Panc1 (cell line): ENCODE measurements around the gene HCK. TPM values are rescaled to one million over a fixed set of nuclear protein-coding genes. Genes with fewer than 3 reads are reported as not detected.
A peak's percentile ranks its signal among the peaks of the same experiment; 100 is the strongest.
"Not testable (repeated sequence)": the region's sequence is repeated elsewhere in the genome, so short reads cannot be mapped to it uniquely, and the experiment has no call there.

Experiments used
- ATAC-seq: fragments of 200-7000 bp; cut with Tn5 transposase; 2 replicates; pipeline ENCODE4 v1.9.1; 2020; ENCODE audit warnings: mild to moderate bottlenecking, moderate library complexity
- BruUV-seq: library from RNA; stranded (reverse); fragments of 400-500 nt; replicated peaks from 2 replicates; lab custom pipeline; 2021; lab: Mats Ljungman, UMichigan
- CTCF ChIA-PET: fragments of 300-600 bp; sonication (Branson Sonifier 250); formaldehyde crosslinking; loops from one replicate; lab custom pipeline; 2022; ENCODE audit warnings: antibody characterized with exemption; lab: Charles Lee
- POLR2A ChIA-PET: fragments of 300-600 bp; sonication (Branson Sonifier 250); formaldehyde crosslinking; loops from one replicate; lab custom pipeline; 2022; ENCODE audit warnings: antibody characterized with exemption; lab: Charles Lee
- DNase-seq: peaks from one replicate; pipeline ENCODE4 v3.0.0-alpha.2; 2010; ENCODE audit warnings: low read depth, low spot score
- H3K27ac ChIP-seq: 2 replicates; pipeline ENCODE4 v1.5.1; 2011; ENCODE audit warnings: mild to moderate bottlenecking, low read length, inconsistent platforms
- H3K27me3 ChIP-seq: fragments of 200-500 bp; sonication (Bioruptor generic); 2 replicates; pipeline ENCODE4 v1.6.0; 2014; ENCODE audit warnings: low read length, inconsistent platforms; ENCODE audit not compliant: control insufficient read depth, insufficient read depth
- H3K36me3 ChIP-seq: fragments of 200-500 bp; sonication (Bioruptor generic); 2 replicates; pipeline ENCODE4 v1.5.1; 2014; ENCODE audit warnings: inconsistent platforms, mild to moderate bottlenecking, low read length, moderate library complexity; ENCODE audit not compliant: control insufficient read depth, insufficient read depth
- H3K4me1 ChIP-seq: 2 replicates; pipeline ENCODE4 v1.5.1; 2011; ENCODE audit warnings: inconsistent platforms, mild to moderate bottlenecking, low read length, moderate library complexity; ENCODE audit not compliant: control insufficient read depth, insufficient read depth
- H3K4me3 ChIP-seq, 2 experiments: 2 replicates each; pipeline ENCODE4 v1.5.1; 2011 to 2012; ENCODE audit warnings: low read depth in 2 of 2, low read length in 2 of 2, mild to moderate bottlenecking in 2 of 2, inconsistent platforms in 1 of 2, moderate library complexity in 1 of 2
- H3K9me3 ChIP-seq: fragments of 200-500 bp; sonication (Bioruptor generic); 2 replicates; pipeline ENCODE4 v1.5.1; 2014; ENCODE audit warnings: low read depth, mild to moderate bottlenecking, inconsistent platforms, low read length, moderate library complexity; ENCODE audit not compliant: control insufficient read depth, insufficient read depth
- POLR2AphosphoS5 ChIP-seq: IDR thresholded peaks from 2 replicates; pipeline ENCODE4 v1.6.1; 2012; ENCODE audit warnings: mild to moderate bottlenecking, low read depth, low read length, moderate library complexity
- SIN3A ChIP-seq: IDR thresholded peaks from 2 replicates; pipeline ENCODE4 v1.6.1; 2012; ENCODE audit warnings: low read depth, mild to moderate bottlenecking, low read length, moderate library complexity, borderline replicate concordance; ENCODE audit not compliant: insufficient read depth
- TCF7L2 ChIP-seq: IDR thresholded peaks from 2 replicates; pipeline ENCODE4 v1.6.1; 2011; ENCODE audit warnings: mild to moderate bottlenecking, low read depth, low read length, inconsistent platforms
- in situ Hi-C: cut with HindIII; loops from 2 replicates; pipeline ENCODE4 v1.10.0; 2016; ENCODE audit warnings: low sequenced_read_pairs, low pct_unique_long_range_greater_than_20kb
- intact Hi-C: fragments of 100-400 bp; cut with micrococcal nuclease; formaldehyde crosslinking; loops from one replicate; pipeline ENCODE4 v1.10.0; 2022; ENCODE audit not compliant: unreplicated experiment
- total RNA-seq: library from RNA; stranded (reverse); gene quantifications from one replicate; pipeline ENCODE4 v1.2.1, GENCODE V29; 2021; ENCODE audit not compliant: unreplicated experiment
- TF ChIP-seq, protein P1 (sequence below): fragments of 450-650 bp; IDR thresholded peaks from 2 replicates; pipeline ENCODE4 v1.5.1; 2017; ENCODE audit warnings: mild to moderate bottlenecking
- TF ChIP-seq, protein P2 (sequence below), 2 experiments: IDR thresholded peaks; 2 replicates each; pipeline ENCODE4 v1.6.1; 2011 to 2012; ENCODE audit warnings: low read depth in 2 of 2, control low read depth in 1 of 2, low read length in 1 of 2, mild to moderate bottlenecking in 1 of 2, moderate library complexity in 1 of 2; ENCODE audit not compliant: insufficient read depth in 1 of 2

HCK gene
- total RNA-seq, 1 experiment from 2014 or later: 0.98 TPM

DNA sequence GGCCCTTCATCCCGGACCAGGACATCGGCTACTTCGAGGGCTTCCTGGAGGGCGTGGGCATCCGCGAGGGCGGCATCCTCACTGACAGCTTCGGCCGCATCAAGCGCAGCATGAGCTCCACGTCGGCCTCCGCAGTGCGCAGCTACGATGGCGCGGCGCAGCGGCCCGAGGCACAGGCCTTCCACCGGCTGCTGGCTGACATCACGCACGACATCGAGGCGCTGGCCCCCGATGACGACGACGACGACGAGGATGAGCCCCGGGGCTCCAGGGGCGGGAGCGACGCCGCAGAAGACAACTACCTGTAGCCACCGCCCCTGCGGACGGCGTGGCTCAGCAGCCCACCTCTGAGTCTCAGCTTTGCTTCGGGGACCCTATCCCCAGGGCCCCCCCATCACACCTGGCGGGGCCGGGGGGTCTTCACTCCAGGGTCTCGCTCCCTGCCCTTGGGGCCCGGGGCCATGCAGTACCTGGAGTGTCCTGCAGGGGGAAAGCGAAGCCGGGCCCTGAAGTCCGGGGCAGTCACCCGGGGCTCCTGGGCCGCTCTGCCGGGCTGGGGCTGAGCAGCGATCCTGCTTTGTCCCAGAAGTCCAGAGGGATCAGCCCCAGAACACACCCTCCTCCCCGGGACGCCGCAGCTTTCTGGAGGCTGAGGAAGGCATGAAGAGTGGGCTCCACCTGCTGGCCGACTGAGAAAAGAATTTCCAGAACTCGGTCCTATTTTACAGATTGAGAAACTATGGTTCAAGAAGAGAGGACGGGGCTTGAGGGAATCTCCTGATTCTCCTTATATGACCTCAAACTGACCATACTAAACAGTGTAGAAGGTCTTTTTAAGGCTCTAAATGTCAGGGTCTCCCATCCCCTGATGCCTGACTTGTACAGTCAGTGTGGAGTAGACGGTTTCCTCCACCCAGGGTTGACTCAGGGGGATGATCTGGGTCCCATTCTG, 20.8 kb upstream of the HCK start:
- ChIA-PET CTCF (interaction anchor here (0.6 to 4.0 kb wide), 14 partner anchors 11 to 207 kb away, joined by 3 to 28 read pairs (median 4); partner anchors contain the start of gene PDRG1), POLR2A (interaction anchor here (1.0 kb wide), 1 partner anchor 180 kb away, joined by 3 read pairs; no protein-coding TSS in a partner anchor)
- BruUV-seq: no TSS peak
- Histone ChIP-seq H3K27ac (peak overlapping the region; percentile 29; the same call in 1 of the 2 replicates), H3K27me3 (no peaks in the 10 kb centered on the region; the same call in 1 of the 2 replicates), H3K36me3 (no peaks in the 10 kb centered on the region), H3K4me1 (peaks cover 15% of the 10 kb centered on the region), H3K4me3 (peak overlapping the region; percentile 20 to 38), H3K9me3 (no peaks in the 10 kb centered on the region)
- in situ Hi-C loops: no loop called here
- DNase-seq (peak; percentile 71), ATAC-seq (peak; percentile 97)
- TF ChIP-seq, protein P1, sequence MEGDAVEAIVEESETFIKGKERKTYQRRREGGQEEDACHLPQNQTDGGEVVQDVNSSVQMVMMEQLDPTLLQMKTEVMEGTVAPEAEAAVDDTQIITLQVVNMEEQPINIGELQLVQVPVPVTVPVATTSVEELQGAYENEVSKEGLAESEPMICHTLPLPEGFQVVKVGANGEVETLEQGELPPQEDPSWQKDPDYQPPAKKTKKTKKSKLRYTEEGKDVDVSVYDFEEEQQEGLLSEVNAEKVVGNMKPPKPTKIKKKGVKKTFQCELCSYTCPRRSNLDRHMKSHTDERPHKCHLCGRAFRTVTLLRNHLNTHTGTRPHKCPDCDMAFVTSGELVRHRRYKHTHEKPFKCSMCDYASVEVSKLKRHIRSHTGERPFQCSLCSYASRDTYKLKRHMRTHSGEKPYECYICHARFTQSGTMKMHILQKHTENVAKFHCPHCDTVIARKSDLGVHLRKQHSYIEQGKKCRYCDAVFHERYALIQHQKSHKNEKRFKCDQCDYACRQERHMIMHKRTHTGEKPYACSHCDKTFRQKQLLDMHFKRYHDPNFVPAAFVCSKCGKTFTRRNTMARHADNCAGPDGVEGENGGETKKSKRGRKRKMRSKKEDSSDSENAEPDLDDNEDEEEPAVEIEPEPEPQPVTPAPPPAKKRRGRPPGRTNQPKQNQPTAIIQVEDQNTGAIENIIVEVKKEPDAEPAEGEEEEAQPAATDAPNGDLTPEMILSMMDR: peak; percentile 100
- TF ChIP-seq TCF7L2 (no peak), POLR2AphosphoS5 (peak; percentile 52; the same call in 1 of the 2 replicates), SIN3A (no peak)
- TF ChIP-seq, protein P2, sequence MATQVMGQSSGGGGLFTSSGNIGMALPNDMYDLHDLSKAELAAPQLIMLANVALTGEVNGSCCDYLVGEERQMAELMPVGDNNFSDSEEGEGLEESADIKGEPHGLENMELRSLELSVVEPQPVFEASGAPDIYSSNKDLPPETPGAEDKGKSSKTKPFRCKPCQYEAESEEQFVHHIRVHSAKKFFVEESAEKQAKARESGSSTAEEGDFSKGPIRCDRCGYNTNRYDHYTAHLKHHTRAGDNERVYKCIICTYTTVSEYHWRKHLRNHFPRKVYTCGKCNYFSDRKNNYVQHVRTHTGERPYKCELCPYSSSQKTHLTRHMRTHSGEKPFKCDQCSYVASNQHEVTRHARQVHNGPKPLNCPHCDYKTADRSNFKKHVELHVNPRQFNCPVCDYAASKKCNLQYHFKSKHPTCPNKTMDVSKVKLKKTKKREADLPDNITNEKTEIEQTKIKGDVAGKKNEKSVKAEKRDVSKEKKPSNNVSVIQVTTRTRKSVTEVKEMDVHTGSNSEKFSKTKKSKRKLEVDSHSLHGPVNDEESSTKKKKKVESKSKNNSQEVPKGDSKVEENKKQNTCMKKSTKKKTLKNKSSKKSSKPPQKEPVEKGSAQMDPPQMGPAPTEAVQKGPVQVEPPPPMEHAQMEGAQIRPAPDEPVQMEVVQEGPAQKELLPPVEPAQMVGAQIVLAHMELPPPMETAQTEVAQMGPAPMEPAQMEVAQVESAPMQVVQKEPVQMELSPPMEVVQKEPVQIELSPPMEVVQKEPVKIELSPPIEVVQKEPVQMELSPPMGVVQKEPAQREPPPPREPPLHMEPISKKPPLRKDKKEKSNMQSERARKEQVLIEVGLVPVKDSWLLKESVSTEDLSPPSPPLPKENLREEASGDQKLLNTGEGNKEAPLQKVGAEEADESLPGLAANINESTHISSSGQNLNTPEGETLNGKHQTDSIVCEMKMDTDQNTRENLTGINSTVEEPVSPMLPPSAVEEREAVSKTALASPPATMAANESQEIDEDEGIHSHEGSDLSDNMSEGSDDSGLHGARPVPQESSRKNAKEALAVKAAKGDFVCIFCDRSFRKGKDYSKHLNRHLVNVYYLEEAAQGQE (IDR thresholded peaks at IDR 0.05; ENCODE audit: insufficient read depth in 1 of 2, low read depth in 2 of 2, low read length in 1 of 2): no peak; a peak in 1 of 4 replicates
- intact Hi-C loops: loop anchor here (1.0 to 5.0 kb wide), 3 partner anchors 79 to 208 kb away; partner anchors contain the start of gene PDRG1

DNA sequence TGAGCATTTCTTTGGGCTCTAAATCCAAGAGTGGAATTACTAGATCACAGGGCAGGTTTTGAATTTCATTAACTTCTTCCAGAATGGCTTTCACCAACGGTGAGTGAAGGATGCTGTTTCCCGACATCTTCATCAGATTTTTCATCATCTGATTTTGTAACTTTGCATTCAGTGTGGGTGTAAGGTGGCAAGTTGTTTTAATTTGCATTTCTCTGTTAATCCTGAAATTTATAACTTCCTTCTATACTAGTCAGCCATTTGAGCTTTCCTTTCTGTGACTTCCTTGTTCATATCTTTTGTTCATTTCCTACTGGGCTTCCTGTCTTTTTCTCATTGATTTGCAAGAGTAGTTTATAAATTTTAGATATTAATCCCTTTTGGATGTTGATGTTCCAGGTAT, 18.7 kb upstream of the HCK start:
- in situ Hi-C loops (no loop called here), intact Hi-C loops (loop anchor here (5.0 kb wide), 1 partner anchor 81 kb away; the partner anchor contains the start of gene PDRG1)
- H3K9me3 ChIP-seq: no peaks in the 10 kb centered on the region
- TF ChIP-seq, protein P1: no peak
- TF ChIP-seq TCF7L2 (no peak), POLR2AphosphoS5 (no peak)
- TF ChIP-seq, protein P2 (IDR thresholded peaks at IDR 0.05; ENCODE audit: insufficient read depth in 1 of 2, low read depth in 2 of 2, low read length in 1 of 2): no peak
- BruUV-seq: no TSS peak
- no peak overlapping the region for H3K4me3 ChIP-seq
- DNase-seq (no peak), ATAC-seq (no peak)
- H3K36me3 ChIP-seq: no peaks in the 10 kb centered on the region
- ChIA-PET CTCF (interaction anchor here (0.6 kb wide), 1 partner anchor 126 kb away, joined by 5 read pairs; no protein-coding TSS in a partner anchor), POLR2A (no interaction called here)
- no peak overlapping the region for H3K27ac ChIP-seq
- H3K4me1 ChIP-seq: peaks cover 15% of the 10 kb centered on the region
- H3K27me3 ChIP-seq: no peaks in the 10 kb centered on the region; the same call in 1 of the 2 replicates

- POLR2A ChIA-PET, in situ Hi-C loops, DNase-seq, ATAC-seq, H3K4me3 ChIP-seq, H3K36me3 ChIP-seq, H3K27ac ChIP-seq, BruUV-seq, H3K27me3 ChIP-seq, H3K9me3 ChIP-seq: not testable (repeated sequence)
- H3K4me1 ChIP-seq: peaks cover 13% of the 10 kb centered on the region
- intact Hi-C loops: loop anchor here (5.0 kb wide), 1 partner anchor 81 kb away; the partner anchor contains the start of gene PDRG1
- CTCF ChIA-PET: interaction anchor here (0.5 to 2.8 kb wide), 2 partner anchors 58 to 142 kb away, joined by 13 read pairs; no protein-coding TSS in a partner anchor
Measured at GRCh38 chr20:32033721-32034120, 18.3 kb upstream of the HCK start.
